ENCODE data around the gene PDE8A.

DNA sequence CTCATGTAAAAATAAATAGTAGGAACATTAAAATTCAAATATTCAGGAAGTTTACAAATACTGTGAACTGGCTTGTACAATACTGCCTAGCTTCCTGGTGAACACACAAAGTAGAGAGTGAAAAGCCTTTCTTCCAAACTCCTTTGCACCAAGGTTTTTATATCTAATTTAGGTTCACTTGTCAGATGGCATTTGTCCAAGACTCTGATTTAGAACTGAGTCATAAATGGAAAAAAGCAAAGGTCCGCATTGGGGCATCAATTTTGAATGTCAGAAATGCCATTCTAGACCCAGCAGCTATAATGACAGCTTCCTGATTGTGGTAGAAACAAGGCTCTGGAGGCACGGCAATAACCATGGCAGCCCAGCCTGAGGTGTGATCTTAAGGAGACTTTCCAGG is 160.7 kb downstream of the PDE8A start:
- TF ChIP-seq CTCF (IDR thresholded peaks at IDR 0.05) (no peak), EZH2phosphoT487 (IDR thresholded peaks at IDR 0.05) (no peak)

All from neural progenitor cell (in vitro differentiated cells).